HG03139 (cell line): Measurements from ENCODE around the gene SLC25A22.

ENCODE experiments used
- ATAC-seq: cut with Tn5 transposase; IDR thresholded peaks from one replicate; pipeline ENCODE4 v1.9.1; 2021; ENCODE audit not compliant: unreplicated experiment

Gene SLC25A22

DNA sequence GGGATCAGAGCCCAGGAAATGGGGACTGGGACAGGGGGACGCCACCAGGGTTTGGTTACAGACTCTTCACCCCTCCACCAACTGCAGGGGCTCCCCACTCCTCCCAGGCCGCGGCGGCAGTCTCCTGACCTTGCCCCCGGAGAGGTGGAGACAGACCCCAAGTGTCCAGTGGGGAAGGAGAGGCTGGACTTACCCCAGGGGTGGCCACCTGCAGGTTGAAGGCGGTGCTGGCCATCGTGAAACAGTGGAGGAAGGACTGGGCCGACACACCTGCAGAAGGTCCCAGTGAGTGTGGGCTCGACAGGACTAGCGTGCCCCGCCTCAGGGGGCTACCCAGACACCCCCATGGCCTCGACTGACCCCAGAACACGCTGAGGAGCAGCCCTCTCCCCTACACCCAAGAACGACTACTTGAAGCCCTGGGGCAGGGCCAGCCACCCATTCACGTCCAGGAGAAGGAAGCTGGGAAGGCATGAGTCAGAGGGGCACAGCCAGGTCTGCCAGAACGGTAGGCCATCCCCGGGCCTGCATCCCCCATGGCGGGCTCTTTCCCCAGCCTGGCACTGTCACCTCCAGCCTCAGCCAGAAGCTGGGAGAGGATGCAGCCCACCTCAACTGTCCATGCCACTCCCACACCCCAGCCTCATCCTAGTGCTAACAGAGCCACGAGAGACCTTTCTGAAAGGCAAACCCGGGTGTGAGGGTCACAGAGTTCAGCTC, 23.0 kb downstream of the SLC25A22 start:
- ATAC-seq = no peak

GRCh38 chr11:773830-774229, 24.3 kb downstream of the SLC25A22 start:
- no peak for ATAC-seq

- ATAC-seq = no peak
Observed at GRCh38 chr11:773425-773824, 24.7 kb downstream of the SLC25A22 start.

DNA sequence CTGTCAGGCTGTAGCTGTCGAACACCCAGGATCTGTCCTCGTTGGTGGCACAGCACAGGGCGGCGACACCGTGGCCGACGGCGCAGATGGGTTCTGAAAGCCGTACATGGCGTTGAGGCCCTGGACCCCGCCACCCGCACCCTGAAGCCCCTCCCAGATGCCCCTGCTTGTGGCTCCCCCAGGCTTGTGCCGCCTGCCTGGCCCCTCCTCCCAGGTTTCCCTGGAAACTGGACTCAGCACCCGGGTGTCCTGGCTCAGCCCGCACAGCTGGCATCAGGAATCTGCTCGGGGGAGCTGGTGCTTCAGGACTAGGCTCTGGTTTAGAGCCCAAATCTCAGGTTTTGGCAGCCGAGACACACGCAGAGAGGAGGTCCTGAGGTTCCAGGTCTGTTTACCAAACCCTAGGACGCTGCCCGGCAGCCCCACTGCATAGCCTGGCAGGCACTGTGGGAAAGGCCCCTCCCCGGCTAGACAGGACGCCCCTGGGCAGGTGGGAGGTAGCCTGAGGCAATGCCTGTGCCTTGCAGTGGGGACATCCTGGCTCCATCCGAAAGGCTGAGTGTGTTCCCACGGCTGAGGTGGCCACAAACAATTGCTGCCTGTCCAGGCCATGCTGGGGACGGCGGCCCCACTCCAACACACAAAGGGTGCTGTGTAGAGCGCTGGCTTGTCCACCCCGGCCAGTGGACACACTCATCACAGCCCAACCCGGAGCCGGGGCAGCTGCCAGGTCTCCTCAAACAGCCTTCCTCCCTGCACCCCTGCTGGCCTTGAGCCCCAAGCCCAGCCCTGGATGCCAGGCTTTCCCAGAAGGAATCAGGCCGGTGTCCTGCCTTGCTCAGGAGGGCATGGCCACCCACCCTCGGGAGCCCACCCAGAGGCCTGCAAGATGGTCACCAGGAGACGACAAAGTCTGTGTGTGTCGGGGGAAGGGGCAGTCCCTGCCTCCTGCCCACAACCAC, 25.4 kb downstream of the SLC25A22 start:
- no peak for ATAC-seq

- no peak for ATAC-seq
Observed at GRCh38 chr11:771617-772204, 26.4 kb downstream of the SLC25A22 start.

- ATAC-seq = no peak
Observed at GRCh38 chr11:770642-771616, 27.2 kb downstream of the SLC25A22 start.

- ATAC-seq = no peak
Observed at GRCh38 chr11:769887-770641, 28.0 kb downstream of the SLC25A22 start.

GRCh38 chr11:767238-767637, 30.8 kb downstream of the SLC25A22 start:
- ATAC-seq = no peak

DNA sequence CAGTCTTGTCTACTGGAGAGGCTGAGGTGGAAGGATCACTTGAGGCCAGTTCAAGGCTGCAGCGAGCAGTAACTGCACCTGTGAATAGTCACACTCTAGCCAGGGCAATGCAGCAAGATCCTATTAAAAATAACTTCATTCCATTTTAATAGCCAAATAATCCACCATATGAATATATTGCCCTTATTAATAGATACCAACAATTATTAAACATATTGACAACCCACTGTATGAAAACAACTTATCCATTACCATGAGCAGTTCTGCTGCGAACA, 31.2 kb downstream of the SLC25A22 start:
- no peak for ATAC-seq

- ATAC-seq = no peak
Observed at GRCh38 chr11:766106-766935, 31.8 kb downstream of the SLC25A22 start.

DNA sequence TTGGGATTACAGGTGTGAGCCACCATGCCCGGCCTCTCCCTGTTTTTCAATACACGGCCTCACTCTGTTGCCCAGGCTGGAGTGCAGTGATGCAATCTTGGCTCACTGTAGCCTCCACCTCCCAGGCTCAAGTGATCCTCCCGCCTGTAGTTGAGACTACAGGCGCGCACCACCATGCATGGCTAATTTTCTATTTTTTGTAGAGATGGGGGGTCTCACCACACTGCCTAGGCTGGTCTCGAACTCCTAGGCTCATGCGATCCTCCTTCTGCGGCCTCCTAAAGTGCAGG, 32.3 kb downstream of the SLC25A22 start:
- no peak for ATAC-seq

DNA sequence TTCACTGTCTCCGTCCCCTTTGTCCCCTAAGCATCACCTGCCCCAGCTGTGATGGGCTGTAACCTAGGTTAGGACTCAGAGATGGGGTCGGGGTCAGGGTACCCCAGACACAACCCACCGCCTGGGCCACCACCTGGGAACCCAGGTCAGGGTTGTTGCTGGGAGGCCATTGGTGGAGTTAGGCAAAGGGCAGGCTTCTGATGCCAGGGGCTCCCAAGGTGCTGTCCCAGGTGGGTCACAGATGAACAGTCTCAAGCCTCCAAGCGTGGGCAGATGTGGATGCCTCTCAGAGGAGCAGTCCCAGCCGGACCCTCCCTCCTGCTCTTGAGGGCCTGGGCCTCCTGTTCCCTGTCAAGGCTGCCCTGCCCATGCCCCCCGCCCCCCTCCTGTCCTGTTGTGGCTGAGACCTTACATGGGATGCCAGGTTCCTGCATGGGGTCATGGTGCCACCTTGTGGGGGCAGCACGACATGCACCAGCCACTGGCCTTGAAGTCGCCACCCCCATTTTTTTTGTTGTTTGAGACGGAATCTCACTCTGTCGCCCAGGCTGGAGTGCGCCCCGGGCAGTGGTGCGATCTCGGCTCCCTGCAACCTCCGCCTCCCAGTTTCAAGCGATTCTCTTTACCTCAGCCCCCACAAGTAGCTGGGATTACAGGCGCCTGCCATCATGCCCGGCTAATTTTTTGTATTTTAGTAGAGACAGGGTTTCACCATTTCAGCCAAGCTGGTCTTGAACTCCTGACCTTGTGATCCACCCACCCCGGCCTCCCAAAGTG, 32.9 kb downstream of the SLC25A22 start:
- no peak for ATAC-seq

- ATAC-seq = no peak
Observed at GRCh38 chr11:764322-765024, 33.6 kb downstream of the SLC25A22 start.

DNA sequence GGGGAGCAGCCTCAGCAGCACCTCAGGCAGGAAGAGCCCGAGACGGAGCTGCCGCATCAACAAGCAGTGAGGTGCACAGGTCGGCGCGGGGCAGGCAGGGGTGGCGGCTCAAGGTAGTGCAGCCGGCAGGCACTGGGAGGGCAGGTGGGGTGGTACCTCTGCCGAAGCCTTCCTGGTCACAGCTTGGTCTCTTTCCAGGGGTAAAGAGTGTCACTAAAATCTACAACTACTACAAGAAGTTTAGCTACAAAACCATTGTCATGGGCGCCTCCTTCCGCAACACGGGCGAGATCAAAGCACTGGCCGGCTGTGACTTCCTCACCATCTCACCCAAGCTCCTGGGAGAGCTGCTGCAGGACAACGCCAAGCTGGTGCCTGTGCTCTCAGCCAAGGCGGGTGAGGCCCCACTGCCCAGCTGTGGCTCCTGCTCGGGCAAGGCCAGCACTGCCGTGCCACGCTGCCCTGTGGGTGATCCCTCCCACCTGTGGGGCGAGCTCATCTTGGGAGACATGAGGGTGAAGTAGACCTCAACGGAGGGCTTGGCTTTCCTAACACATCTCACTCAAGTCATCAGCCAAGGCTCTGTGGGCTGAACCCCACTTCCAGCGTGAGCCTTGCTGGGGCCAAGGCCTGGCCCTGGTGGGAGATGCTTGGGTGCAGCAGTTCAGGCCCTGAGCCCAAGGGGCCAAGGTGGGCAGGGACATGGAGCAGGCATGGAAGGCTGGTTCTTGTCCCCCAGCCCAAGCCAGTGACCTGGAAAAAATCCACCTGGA, 34.3 kb downstream of the SLC25A22 start:
- ATAC-seq = no peak

DNA sequence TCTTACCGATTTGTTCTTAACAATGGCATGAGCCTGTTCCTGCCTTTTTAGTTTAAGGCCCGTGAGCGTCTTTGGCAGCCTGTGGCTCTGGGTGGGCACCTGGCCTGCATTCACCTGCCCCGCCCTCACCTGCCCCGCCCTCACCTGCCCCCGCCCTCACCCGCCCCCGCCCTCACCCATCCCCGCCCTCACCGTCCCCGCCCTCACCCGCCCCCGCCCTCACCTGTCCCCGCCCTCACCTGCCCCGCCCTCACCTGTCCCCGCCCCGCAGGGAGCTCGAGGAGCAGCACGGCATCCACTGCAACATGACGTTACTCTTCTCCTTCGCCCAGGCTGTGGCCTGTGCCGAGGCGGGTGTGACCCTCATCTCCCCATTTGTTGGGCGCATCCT, 35.0 kb downstream of the SLC25A22 start:
- ATAC-seq = no peak

DNA sequence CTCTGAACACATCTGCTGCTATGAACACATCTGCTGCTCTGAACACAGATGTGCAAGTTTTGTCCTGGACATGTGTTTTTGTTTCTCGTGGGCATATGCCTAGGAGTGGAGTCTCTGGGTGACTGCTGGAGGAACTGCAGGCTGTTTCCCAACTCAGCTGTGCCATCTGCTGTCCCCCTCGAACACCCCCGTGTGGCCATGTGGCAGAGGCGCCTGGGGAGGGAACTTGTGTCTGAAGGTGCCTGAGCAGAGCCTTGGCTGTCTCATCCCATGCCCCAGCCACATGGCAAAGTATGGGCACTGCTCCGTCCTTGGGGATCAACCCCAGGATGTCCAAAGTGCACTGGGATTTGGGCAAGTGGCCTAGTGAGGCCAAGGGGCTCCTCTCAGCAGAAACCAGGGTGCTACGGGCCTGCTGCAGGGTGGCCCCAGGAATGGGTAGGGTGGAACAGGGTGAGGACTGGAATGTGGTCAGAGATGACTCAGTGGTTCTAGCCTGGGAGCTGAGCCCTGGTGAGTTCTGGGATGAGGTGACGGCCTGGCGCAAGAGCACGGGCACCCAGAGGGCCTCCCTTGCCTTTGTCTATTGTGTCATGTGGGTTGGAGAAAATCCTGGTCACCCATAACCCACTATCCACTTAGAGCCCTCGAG, 35.5 kb downstream of the SLC25A22 start:
- ATAC-seq = no peak
